Ectodermal cell (in vitro differentiated cells): ENCODE measurements around the gene CENPE.

Source experiments
- H3K27ac ChIP-seq: 2 replicates; pipeline ENCODE4 v1.7.0; 2013; ENCODE audit warnings: mild to moderate bottlenecking, low read depth, low read length; ENCODE audit not compliant: insufficient read depth, poor library complexity, severe bottlenecking
- H3K27me3 ChIP-seq: 2 replicates; pipeline ENCODE4 v1.7.0; 2013; ENCODE audit warnings: mild to moderate bottlenecking, low read length; ENCODE audit not compliant: insufficient read depth, control insufficient read depth, poor library complexity, severe bottlenecking
- H3K36me3 ChIP-seq: one replicate; pipeline ENCODE4 v1.7.0; 2013; ENCODE audit warnings: low read length; ENCODE audit not compliant: control insufficient read depth, insufficient read depth
- H3K4me1 ChIP-seq: one replicate; pipeline ENCODE4 v1.7.0; 2013; ENCODE audit warnings: low read length; ENCODE audit not compliant: control insufficient read depth, insufficient read depth
- H3K4me3 ChIP-seq: 2 replicates; pipeline ENCODE4 v1.7.0; 2013; ENCODE audit warnings: low read depth, low read length, control low read depth; ENCODE audit not compliant: insufficient read depth
- H3K9me3 ChIP-seq: 2 replicates; pipeline ENCODE4 v1.7.0; 2013; ENCODE audit warnings: mild to moderate bottlenecking, low read length, moderate library complexity; ENCODE audit not compliant: control insufficient read depth
- WGBS, 2 experiments: methylation state at CpG; one replicate each; pipeline ENCODE4 v1.1.7; 2013; ENCODE audit warnings: missing lambda C conversion rate in 2 of 2; 5-methylcytosine and 5-hydroxymethylcytosine counted together

The CENPE gene

DNA sequence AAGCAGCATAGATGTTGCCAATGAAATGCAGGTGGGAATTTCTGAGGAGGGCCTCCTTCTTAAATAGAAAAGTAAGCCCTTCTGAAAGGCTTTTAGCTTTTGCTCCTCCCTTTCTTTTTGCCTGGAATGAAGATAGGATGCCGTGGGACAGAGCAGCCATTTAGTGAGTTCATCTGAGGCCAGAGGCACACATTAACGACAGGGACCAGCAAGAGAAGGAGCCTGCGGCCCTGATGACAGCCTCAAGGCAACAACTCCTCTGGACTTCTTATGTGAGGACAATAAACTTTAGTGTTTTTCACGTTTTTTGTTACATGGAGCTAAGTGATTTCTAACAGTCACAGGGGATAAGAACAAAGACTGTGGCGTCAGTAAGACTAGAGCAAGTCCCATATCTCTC, 97.5 kb downstream of the CENPE start:
- no peaks in the 10 kb centered on the region for H3K4me1 ChIP-seq
- H3K36me3 ChIP-seq: no peaks in the 10 kb centered on the region
- WGBS, 2 experiments: 70 to 71% methylated on average over 5 of the region's 5 CpGs
- no peak overlapping the region for H3K4me3 ChIP-seq
- H3K9me3 ChIP-seq: no peaks in the 10 kb centered on the region
- H3K27me3 ChIP-seq: no peaks in the 10 kb centered on the region
- H3K27ac ChIP-seq: no peak overlapping the region

- H3K4me3 ChIP-seq: peak within 1 kb of the TSS; percentile 60
- 17% methylated on average over 11 of the region's 11 CpGs for WGBS, 2 experiments
- H3K27me3 ChIP-seq: no peaks in the 10 kb centered on the region
- no peaks in the 10 kb centered on the region for H3K36me3 ChIP-seq
- no peak within 1 kb of the TSS for H3K27ac ChIP-seq
- H3K4me1 ChIP-seq: no peaks in the 10 kb centered on the region
- no peaks in the 10 kb centered on the region for H3K9me3 ChIP-seq
These were observed 98.3 kb downstream of the CENPE start, which contains the start of gene BDH2 for GRCh38 chr4:103099691-103100392. BDH2 (minus strand) TSS chr4:103099834; CDS start chr4:103096254, 3,580 bp downstream.

- H3K4me3 ChIP-seq: peak overlapping the region; percentile 60
- H3K4me1 ChIP-seq: no peaks in the 10 kb centered on the region
- no peaks in the 10 kb centered on the region for H3K9me3 ChIP-seq
- no peaks in the 10 kb centered on the region for H3K27me3 ChIP-seq
- no peaks in the 10 kb centered on the region for H3K36me3 ChIP-seq
- WGBS, 2 experiments: 73% methylated on average over 4 of the region's 4 CpGs
- H3K27ac ChIP-seq: no peak overlapping the region
These were observed 99.2 kb downstream of the CENPE start for GRCh38 chr4:103098756-103099440.

DNA sequence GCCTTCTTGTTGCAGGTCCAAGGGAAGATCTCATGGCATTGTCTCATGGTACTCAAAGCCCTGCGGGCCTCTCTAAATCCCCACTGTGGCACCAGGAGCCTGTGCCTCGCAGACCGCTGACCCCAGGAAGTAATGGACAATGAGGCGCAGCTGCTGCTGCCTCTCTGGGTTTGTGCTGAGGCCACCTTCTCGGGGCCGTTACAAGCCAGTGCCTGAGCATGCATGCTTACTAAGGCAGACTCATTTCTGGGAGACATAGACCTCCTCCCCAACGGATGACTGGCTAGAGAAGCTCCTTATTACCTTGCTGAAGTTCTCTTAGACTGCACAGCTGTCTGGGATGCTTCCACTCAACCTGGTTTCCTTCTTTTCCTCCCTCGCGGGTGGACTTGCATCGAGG, 99.8 kb downstream of the CENPE start:
- no peaks in the 10 kb centered on the region for H3K4me1 ChIP-seq
- no peak overlapping the region for H3K4me3 ChIP-seq
- no peaks in the 10 kb centered on the region for H3K27me3 ChIP-seq
- 92% methylated on average over 10 of the region's 10 CpGs for WGBS, 2 experiments
- no peaks in the 10 kb centered on the region for H3K36me3 ChIP-seq
- H3K27ac ChIP-seq: no peak overlapping the region
- no peaks in the 10 kb centered on the region for H3K9me3 ChIP-seq

GRCh38 chr4:103097112-103097511, 101.0 kb downstream of the CENPE start:
- no peak overlapping the region for H3K27ac ChIP-seq
- H3K4me3 ChIP-seq: no peak overlapping the region
- 95 to 98% methylated on average over 2 of the region's 2 CpGs for WGBS, 2 experiments
- H3K9me3 ChIP-seq: no peaks in the 10 kb centered on the region
- no peaks in the 10 kb centered on the region for H3K36me3 ChIP-seq
- H3K4me1 ChIP-seq: no peaks in the 10 kb centered on the region
- H3K27me3 ChIP-seq: no peaks in the 10 kb centered on the region

DNA sequence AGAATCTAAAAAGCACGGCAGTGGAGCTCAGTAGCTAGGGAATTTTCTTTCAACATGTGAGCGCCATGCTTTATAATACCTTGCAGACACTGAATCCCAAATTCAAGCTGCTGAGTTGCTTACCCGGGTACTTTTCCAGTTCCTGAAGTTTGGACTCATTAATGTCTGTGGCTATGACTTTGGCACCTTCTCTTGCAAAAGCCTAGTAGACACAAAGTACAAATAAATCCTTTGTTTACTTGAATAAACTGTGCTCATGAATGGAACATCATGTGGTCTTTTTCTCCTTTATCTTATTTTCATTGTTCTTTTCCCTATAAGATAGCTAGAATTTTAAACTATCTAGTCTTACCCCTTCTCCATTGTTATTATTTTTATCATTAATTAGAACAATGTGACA, 103.1 kb downstream of the CENPE start:
- 93 to 97% methylated on average over 3 of the region's 3 CpGs for WGBS, 2 experiments
- Histone ChIP-seq H3K27ac (no peak overlapping the region), H3K9me3 (no peaks in the 10 kb centered on the region), H3K27me3 (no peaks in the 10 kb centered on the region), H3K36me3 (peaks cover 6% of the 10 kb centered on the region), H3K4me1 (no peaks in the 10 kb centered on the region), H3K4me3 (no peak overlapping the region)

DNA sequence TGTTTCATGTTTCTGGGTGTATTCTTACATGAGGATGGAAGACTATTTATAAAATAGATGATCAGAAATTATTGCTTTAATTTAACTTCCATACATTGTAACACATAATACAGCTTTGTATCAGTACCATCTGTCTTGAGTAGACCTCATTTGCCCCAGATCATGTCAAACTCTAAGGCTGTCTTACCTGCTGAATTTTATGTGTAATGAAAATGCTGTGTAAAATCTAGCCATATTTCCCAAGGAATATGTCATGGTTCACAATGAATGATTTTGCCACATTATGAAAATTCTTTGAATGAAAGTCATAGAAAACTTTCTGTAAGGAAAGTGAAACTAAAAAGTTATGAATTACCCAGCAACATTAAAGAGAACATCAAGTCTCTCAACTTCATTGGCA, 105.9 kb downstream of the CENPE start:
- no peaks in the 10 kb centered on the region for H3K27me3 ChIP-seq
- H3K4me3 ChIP-seq: no peak overlapping the region
- no peaks in the 10 kb centered on the region for H3K4me1 ChIP-seq
- no peak overlapping the region for H3K27ac ChIP-seq
- H3K9me3 ChIP-seq: no peaks in the 10 kb centered on the region
- H3K36me3 ChIP-seq: peaks cover 21% of the 10 kb centered on the region

DNA sequence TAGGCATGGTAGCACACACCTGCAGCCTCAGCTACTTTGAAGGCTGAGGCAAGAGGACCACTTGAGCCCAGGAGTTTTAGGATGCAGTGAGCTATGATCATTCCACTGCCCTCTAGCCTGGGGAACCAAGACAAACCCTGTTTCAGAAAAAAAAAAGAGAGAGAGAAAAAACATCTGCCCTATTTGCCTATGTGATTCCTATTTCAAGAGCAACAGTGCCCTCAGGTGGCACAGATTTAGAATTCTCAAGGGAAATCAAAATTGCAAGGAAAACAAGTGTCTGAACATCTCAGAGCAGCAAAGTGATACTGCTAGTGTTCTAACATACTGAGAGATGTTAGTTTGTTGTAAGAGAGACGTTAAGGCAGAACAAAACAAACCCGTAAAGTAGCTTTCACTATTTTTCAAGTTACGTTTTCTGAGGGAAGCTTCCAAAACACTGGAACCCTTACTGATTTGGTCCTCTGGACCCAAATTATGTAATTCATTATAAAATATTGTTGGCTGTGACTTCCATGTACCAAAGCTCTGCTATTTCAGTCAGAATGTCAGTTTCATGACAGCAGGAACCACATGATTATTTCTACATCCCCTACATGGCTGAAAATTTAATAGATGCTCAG, 106.4 kb downstream of the CENPE start:
- Histone ChIP-seq H3K27me3 (no peaks in the 10 kb centered on the region), H3K4me3 (no peak overlapping the region), H3K9me3 (no peaks in the 10 kb centered on the region), H3K27ac (no peak overlapping the region), H3K4me1 (no peaks in the 10 kb centered on the region), H3K36me3 (peaks cover 26% of the 10 kb centered on the region)
- 77 to 82% methylated on average over 3 of the region's 3 CpGs for WGBS, 2 experiments

GRCh38 chr4:103089481-103089880, 108.7 kb downstream of the CENPE start:
- no peaks in the 10 kb centered on the region for H3K9me3 ChIP-seq
- no peaks in the 10 kb centered on the region for H3K4me1 ChIP-seq
- H3K36me3 ChIP-seq: peaks cover 30% of the 10 kb centered on the region
- H3K4me3 ChIP-seq: no peak overlapping the region
- no peak overlapping the region for H3K27ac ChIP-seq
- WGBS, 2 experiments: 90 to 97% methylated on average over 2 of the region's 2 CpGs
- no peaks in the 10 kb centered on the region for H3K27me3 ChIP-seq

DNA sequence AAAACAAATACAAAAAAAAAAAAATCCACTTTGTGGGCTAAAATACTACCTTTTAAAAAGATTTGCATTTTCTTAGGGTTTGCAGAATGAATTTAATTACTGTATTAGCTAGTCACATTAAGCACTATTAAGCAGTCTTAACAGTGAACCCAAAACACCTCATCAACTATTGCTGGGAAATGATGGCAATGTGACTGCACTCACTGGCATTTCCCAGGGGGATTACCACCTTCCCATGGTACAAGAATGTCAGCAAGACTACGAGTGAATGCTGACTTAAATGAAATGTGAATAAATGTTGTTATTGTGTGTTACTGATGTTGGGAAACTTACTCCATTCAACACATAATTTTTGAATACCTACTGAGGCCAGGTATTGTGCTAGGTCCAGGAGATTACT, 111.6 kb downstream of the CENPE start:
- Histone ChIP-seq H3K36me3 (peaks cover 30% of the 10 kb centered on the region), H3K27ac (no peak overlapping the region), H3K9me3 (no peaks in the 10 kb centered on the region), H3K27me3 (no peaks in the 10 kb centered on the region), H3K4me3 (no peak overlapping the region), H3K4me1 (no peaks in the 10 kb centered on the region)
- 89% methylated on average over 1 of the region's 1 CpG for WGBS, 2 experiments
